K562 (cell line): ENCODE results near the gene ANKRD23. TPM values are rescaled to one million over a fixed set of nuclear protein-coding genes. Genes with fewer than 3 reads are reported as not detected.
A peak's percentile ranks its signal among the peaks of the same experiment; 100 is the strongest.

Experiments
- ATF7 ChIP-seq: fragments of 450-650 bp; IDR thresholded peaks from 2 replicates; pipeline ENCODE4 v1.7.1; 2014; ENCODE audit warnings: mild to moderate bottlenecking, moderate library complexity
- CBX1 ChIP-seq: sonication (generic); IDR thresholded peaks from 2 replicates; pipeline ENCODE4 v1.6.1; 2016; ENCODE audit warnings: antibody characterized with exemption, low read depth, mild to moderate bottlenecking
- CREB1 ChIP-seq, 2 experiments: sonication (generic) in 1 of 2; formaldehyde crosslinking in 1 of 2; IDR thresholded peaks; 2 replicates each; pipeline versions ENCODE4 v1.6.1 to v1.8.0; 2012 to 2022; ENCODE audit warnings: inconsistent platforms in 1 of 2, mild to moderate bottlenecking in 1 of 2, missing genetic modification reagents in 1 of 2, moderate library complexity in 1 of 2
- E2F3 ChIP-seq: fragments of 250-450 bp; sonication (Bioruptor Pico); IDR thresholded peaks from 2 replicates; pipeline ENCODE4 v1.4.0; 2020; ENCODE audit warnings: mild to moderate bottlenecking
- ELF1 ChIP-seq: fragments of 200-800 bp; sonication (Bioruptor generic); IDR thresholded peaks from 2 replicates; pipeline ENCODE4 v1.6.1; 2016; ENCODE audit warnings: missing genetic modification characterization, missing compliant biosample characterization
- FOXM1 ChIP-seq, 2 experiments: fragments of 450-650 bp in 1 of 2; sonication (generic) in 1 of 2; formaldehyde crosslinking in 1 of 2; IDR thresholded peaks; 2 replicates each; pipeline versions ENCODE4 v1.6.1 to v1.9.0; 2017 to 2022; ENCODE audit warnings: low read depth in 2 of 2, mild to moderate bottlenecking in 2 of 2, missing genetic modification reagents in 1 of 2, moderate library complexity in 1 of 2
- FUS ChIP-seq: fragments of 200-400 bp; formaldehyde crosslinking; optimal IDR thresholded peaks from 2 replicates; pipeline ENCODE3; 2017; ENCODE audit warnings: low read depth, low read length
- GABPB1 ChIP-seq: sonication (generic); formaldehyde crosslinking; IDR thresholded peaks from 2 replicates; pipeline ENCODE4 v1.8.0; 2022; ENCODE audit warnings: mild to moderate bottlenecking, missing genetic modification reagents
- HNRNPH1 ChIP-seq: fragments of 200-400 bp; formaldehyde crosslinking; optimal IDR thresholded peaks from 2 replicates; pipeline ENCODE3; 2017; ENCODE audit warnings: low read depth, mild to moderate bottlenecking, low read length, moderate library complexity
- NFIC ChIP-seq: fragments of 450-650 bp; IDR thresholded peaks from 2 replicates; pipeline ENCODE4 v1.6.1; 2017; ENCODE audit warnings: mild to moderate bottlenecking, inconsistent platforms
- PCBP1 ChIP-seq: fragments of 200-400 bp; formaldehyde crosslinking; IDR thresholded peaks from 2 replicates; pipeline ENCODE4 v1.6.1; 2018; ENCODE audit warnings: mild to moderate bottlenecking, low read depth, low read length; ENCODE audit not compliant: poor library complexity, severe bottlenecking
- POLR2G ChIP-seq: fragments of 200-400 bp; formaldehyde crosslinking; IDR thresholded peaks from 2 replicates; pipeline ENCODE4 v1.6.1; 2017; ENCODE audit warnings: low read depth, mild to moderate bottlenecking, antibody characterized with exemption, low read length, moderate library complexity
- SMAD3 ChIP-seq: fragments of 450-650 bp; formaldehyde crosslinking; conservative IDR thresholded peaks from 2 replicates; pipeline ENCODE4 v1.4.0; 2020; ENCODE audit warnings: mild to moderate bottlenecking
- SMARCE1 ChIP-seq: fragments of 450-650 bp; IDR thresholded peaks from 2 replicates; pipeline ENCODE4 v1.7.1; 2016; ENCODE audit warnings: mild to moderate bottlenecking
- U2AF2 ChIP-seq: fragments of 200-400 bp; formaldehyde crosslinking; optimal IDR thresholded peaks from 2 replicates; pipeline ENCODE3; 2017; ENCODE audit warnings: low read depth, mild to moderate bottlenecking, low read length
- XRCC5 ChIP-seq: fragments of 200-400 bp; formaldehyde crosslinking; IDR thresholded peaks from 2 replicates; pipeline ENCODE4 v1.6.1; 2017; ENCODE audit warnings: low read depth, mild to moderate bottlenecking, low read length
- polyA plus RNA-seq, 8 experiments: library from polyadenylated mRNA; depleted of rRNA in 4 of 8; stranded (reverse) in 5 of 8; unstranded in 3 of 8; fragments of >200 nt; fragmentation: Nextera tagmentation in 2 of 8; fragmentation: Illumina TruSeq in 1 of 8; extraction: Ambion mirVana in 2 of 8; extraction: Trizol in 1 of 8; gene quantifications; 2 replicates each; pipeline versions ENCODE4 v1.2.1 to v1.2.3, GENCODE V29; 2011 to 2014; ENCODE audit warnings: inconsistent platforms in 1 of 8, missing spikeins in 1 of 8
- total RNA-seq, 7 experiments: library from RNA; depleted of rRNA in 6 of 7; stranded (reverse); fragments of >200 nt in 6 of 7; fragmentation: Illumina TruSeq in 2 of 7; extraction: Trizol in 2 of 7; gene quantifications; 2 replicates each; pipeline versions ENCODE4 v1.2.1 to v1.2.3, GENCODE V29; 2011 to 2021; ENCODE audit warnings: low replicate concordance in 1 of 7
- TF ChIP-seq, protein P1 (sequence below): fragments of 200-800 bp; sonication (Bioruptor generic); IDR thresholded peaks from 2 replicates; pipeline ENCODE4 v1.6.1; 2017; ENCODE audit warnings: missing genetic modification characterization, missing compliant biosample characterization
- TF ChIP-seq, protein P2 (sequence below): fragments of 200-800 bp; sonication (Bioruptor generic); IDR thresholded peaks from 2 replicates; pipeline ENCODE4 v1.6.1; 2016; ENCODE audit warnings: missing genetic modification characterization, missing compliant biosample characterization
- TF ChIP-seq, protein P3 (sequence below), 3 experiments: fragments of 200-800 bp in 1 of 3; sonication (Bioruptor generic) in 1 of 3; sonication (generic) in 1 of 3; formaldehyde crosslinking in 1 of 3; IDR thresholded peaks; 2 replicates each; pipeline versions ENCODE4 v1.6.1 to v1.8.0; 2016 to 2022; ENCODE audit warnings: mild to moderate bottlenecking in 2 of 3, missing compliant biosample characterization in 2 of 3, missing genetic modification characterization in 2 of 3, missing genetic modification reagents in 1 of 3

Gene ANKRD23
- total and polyA plus RNA-seq, 9 of the 15 experiments (the other 6 are each of a cell fraction or from before 2014, with no cell fraction given), result 0.32 to 4.8 (median 2.8) TPM

DNA sequence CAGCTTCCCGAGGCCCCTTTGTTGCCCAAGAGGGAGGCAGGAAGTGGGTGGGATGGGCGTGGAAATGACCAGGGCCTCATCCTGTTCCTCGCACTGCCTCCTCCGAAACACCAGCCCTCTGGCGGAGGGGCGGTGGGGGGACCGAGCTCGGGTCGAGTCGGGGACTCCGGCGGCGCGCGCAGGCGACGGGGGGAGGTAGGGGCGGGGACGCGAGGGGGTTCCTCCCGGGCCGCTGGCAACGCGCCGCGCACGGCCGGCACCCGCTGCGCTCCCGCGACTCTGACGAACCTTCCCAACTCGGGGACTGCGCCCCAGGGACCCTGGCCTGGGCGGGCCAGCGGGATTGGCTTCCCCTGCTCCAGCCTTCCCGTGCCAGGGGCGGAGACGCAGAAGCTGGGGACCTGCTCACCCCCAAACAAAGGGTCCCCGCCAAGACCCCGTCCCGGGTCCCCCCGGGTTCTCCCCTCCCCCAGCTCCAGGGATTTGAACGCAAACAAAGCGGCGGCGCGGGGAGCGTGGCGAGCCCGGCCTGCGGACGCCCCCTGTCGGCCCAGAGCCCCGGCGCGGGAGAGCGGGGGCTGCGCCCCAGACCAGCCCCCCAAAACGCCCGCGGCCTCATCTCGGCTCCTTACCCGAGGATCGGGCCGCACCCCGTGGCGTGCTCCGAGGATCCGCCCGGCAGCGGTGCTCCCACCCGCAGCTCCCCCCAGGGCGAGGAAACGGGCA is 24.9 kb upstream of the ANKRD23 start (continued):
- TF ChIP-seq, protein P1, sequence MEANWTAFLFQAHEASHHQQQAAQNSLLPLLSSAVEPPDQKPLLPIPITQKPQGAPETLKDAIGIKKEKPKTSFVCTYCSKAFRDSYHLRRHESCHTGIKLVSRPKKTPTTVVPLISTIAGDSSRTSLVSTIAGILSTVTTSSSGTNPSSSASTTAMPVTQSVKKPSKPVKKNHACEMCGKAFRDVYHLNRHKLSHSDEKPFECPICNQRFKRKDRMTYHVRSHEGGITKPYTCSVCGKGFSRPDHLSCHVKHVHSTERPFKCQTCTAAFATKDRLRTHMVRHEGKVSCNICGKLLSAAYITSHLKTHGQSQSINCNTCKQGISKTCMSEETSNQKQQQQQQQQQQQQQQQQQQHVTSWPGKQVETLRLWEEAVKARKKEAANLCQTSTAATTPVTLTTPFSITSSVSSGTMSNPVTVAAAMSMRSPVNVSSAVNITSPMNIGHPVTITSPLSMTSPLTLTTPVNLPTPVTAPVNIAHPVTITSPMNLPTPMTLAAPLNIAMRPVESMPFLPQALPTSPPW (CRISPR knock-in tag), result peak; percentile 90
- TF ChIP-seq ATF7 (peak; percentile 13; the same call in 1 of the 2 replicates), CBX1 (0 out of 2 replicates have a peak, but pooled peaks have one; percentile 11), XRCC5 (peak; percentile 67; the same call in 1 of the 2 replicates), PCBP1 (peak; percentile 83), SMARCE1 (no peak), ELF1 (tag) (peak; percentile 41), NFIC (peak; percentile 43), CREB1 (IDR thresholded peaks at IDR 0.05) (0 out of 2 replicates have a peak, but pooled peaks have one; percentile 5), CREB1 (CRISPR knock-in tag; IDR thresholded peaks at IDR 0.05) (no peak), FOXM1 (IDR thresholded peaks at IDR 0.05; ENCODE audit: low read depth) (peak; percentile 77), FOXM1 (CRISPR knock-in tag; IDR thresholded peaks at IDR 0.05; ENCODE audit: low read depth) (0 out of 2 replicates have a peak, but pooled peaks have one; percentile 45), SMAD3 (no peak), U2AF2 (no peak), POLR2G (peak; percentile 74), FUS (peak; percentile 31), GABPB1 (no peak), E2F3 (CRISPR knock-in tag) (peak; percentile 45; the same call in 1 of the 2 replicates), HNRNPH1 (no peak)
- TF ChIP-seq, protein P2, sequence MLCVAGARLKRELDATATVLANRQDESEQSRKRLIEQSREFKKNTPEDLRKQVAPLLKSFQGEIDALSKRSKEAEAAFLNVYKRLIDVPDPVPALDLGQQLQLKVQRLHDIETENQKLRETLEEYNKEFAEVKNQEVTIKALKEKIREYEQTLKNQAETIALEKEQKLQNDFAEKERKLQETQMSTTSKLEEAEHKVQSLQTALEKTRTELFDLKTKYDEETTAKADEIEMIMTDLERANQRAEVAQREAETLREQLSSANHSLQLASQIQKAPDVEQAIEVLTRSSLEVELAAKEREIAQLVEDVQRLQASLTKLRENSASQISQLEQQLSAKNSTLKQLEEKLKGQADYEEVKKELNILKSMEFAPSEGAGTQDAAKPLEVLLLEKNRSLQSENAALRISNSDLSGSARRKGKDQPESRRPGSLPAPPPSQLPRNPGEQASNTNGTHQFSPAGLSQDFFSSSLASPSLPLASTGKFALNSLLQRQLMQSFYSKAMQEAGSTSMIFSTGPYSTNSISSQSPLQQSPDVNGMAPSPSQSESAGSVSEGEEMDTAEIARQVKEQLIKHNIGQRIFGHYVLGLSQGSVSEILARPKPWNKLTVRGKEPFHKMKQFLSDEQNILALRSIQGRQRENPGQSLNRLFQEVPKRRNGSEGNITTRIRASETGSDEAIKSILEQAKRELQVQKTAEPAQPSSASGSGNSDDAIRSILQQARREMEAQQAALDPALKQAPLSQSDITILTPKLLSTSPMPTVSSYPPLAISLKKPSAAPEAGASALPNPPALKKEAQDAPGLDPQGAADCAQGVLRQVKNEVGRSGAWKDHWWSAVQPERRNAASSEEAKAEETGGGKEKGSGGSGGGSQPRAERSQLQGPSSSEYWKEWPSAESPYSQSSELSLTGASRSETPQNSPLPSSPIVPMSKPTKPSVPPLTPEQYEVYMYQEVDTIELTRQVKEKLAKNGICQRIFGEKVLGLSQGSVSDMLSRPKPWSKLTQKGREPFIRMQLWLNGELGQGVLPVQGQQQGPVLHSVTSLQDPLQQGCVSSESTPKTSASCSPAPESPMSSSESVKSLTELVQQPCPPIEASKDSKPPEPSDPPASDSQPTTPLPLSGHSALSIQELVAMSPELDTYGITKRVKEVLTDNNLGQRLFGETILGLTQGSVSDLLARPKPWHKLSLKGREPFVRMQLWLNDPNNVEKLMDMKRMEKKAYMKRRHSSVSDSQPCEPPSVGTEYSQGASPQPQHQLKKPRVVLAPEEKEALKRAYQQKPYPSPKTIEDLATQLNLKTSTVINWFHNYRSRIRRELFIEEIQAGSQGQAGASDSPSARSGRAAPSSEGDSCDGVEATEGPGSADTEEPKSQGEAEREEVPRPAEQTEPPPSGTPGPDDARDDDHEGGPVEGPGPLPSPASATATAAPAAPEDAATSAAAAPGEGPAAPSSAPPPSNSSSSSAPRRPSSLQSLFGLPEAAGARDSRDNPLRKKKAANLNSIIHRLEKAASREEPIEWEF (CRISPR knock-in tag), result no peak
- TF ChIP-seq, protein P3, sequence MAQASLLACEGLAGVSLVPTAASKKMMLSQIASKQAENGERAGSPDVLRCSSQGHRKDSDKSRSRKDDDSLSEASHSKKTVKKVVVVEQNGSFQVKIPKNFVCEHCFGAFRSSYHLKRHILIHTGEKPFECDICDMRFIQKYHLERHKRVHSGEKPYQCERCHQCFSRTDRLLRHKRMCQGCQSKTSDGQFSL (CRISPR knock-in tag; IDR thresholded peaks at IDR 0.05), result 0 out of 2 replicates have a peak, but pooled peaks have one; percentile 56
- TF ChIP-seq, protein P3 (tag; IDR thresholded peaks at IDR 0.05), result peak in 1 of 2 experiments; percentile 55; a peak in 1 of 4 replicates
